UCSD-AML1 (cell line): Measurements from ENCODE around the gene MRPS27.

Experiments
- DNase-seq: peaks from one replicate; lab custom pipeline; 2025; ENCODE audit not compliant: unreplicated experiment; lab: John Stamatoyannopoulos, UW

The MRPS27 gene

GRCh38 chr5:72234868-72235267 lies 85.2 kb downstream of the MRPS27 start:
- no peak for DNase-seq

GRCh38 chr5:72234265-72234700 lies 85.8 kb downstream of the MRPS27 start:
- DNase-seq: no peak

GRCh38 chr5:72233835-72234234 lies 86.2 kb downstream of the MRPS27 start:
- DNase-seq: no peak

- no peak for DNase-seq
Observed at GRCh38 chr5:72232838-72233237, 87.2 kb downstream of the MRPS27 start.

- DNase-seq: no peak
Observed at GRCh38 chr5:72231991-72232703, 87.9 kb downstream of the MRPS27 start.

- no peak for DNase-seq
Observed at GRCh38 chr5:72228960-72229359, 91.1 kb downstream of the MRPS27 start.

GRCh38 chr5:72226950-72227349 lies 93.1 kb downstream of the MRPS27 start:
- no peak for DNase-seq

- no peak for DNase-seq
Observed at GRCh38 chr5:72225741-72226140, 94.3 kb downstream of the MRPS27 start.

- DNase-seq: no peak
Observed at GRCh38 chr5:72224946-72225463, 95.0 kb downstream of the MRPS27 start.

GRCh38 chr5:72223371-72223770 lies 96.7 kb downstream of the MRPS27 start:
- no peak for DNase-seq

GRCh38 chr5:72222521-72222920 lies 97.5 kb downstream of the MRPS27 start:
- no peak for DNase-seq

- DNase-seq: no peak
Observed at GRCh38 chr5:72221541-72221940, 98.5 kb downstream of the MRPS27 start.

- no peak for DNase-seq
Observed at GRCh38 chr5:72221099-72221498, 98.9 kb downstream of the MRPS27 start.

- no peak for DNase-seq
Observed at GRCh38 chr5:72216756-72217155, 103.3 kb downstream of the MRPS27 start.

GRCh38 chr5:72214168-72214567 lies 105.9 kb downstream of the MRPS27 start:
- DNase-seq: no peak

GRCh38 chr5:72213482-72213881 lies 106.6 kb downstream of the MRPS27 start:
- no peak for DNase-seq

GRCh38 chr5:72212171-72212570 lies 107.9 kb downstream of the MRPS27 start:
- DNase-seq: no peak

- DNase-seq: no peak
Observed at GRCh38 chr5:72210888-72211678, 109.0 kb downstream of the MRPS27 start.

GRCh38 chr5:72209147-72210115 lies 110.6 kb downstream of the MRPS27 start:
- DNase-seq: no peak

- no peak for DNase-seq
Observed at GRCh38 chr5:72208324-72208926, 111.6 kb downstream of the MRPS27 start.

- no peak for DNase-seq
Observed at GRCh38 chr5:72206994-72207393, 113.0 kb downstream of the MRPS27 start.
